GM23338 (cell line): Measurements from ENCODE around the gene PGBD5. TPM values are rescaled to one million over a fixed set of nuclear protein-coding genes. Genes with fewer than 3 reads are reported as not detected.

Experiments
- CREB1 ChIP-seq: fragments of 250-450 bp; sonication (Bioruptor Pico); IDR thresholded peaks from 2 replicates; pipeline ENCODE4 v1.5.0; 2020; ENCODE audit warnings: low read depth, mild to moderate bottlenecking, moderate library complexity
- CTCF ChIP-seq, 2 experiments: fragments of 200-600 bp in 1 of 2; sonication (generic) in 1 of 2; conservative IDR thresholded peaks; 2 replicates each; pipeline versions ENCODE4 v1.5.1 to v1.6.1; 2016 to 2017; ENCODE audit warnings: antibody characterized with exemption in 2 of 2, low read depth in 2 of 2, mild to moderate bottlenecking in 2 of 2, moderate library complexity in 1 of 2
- ETS1 ChIP-seq: IDR thresholded peaks from 2 replicates; pipeline ENCODE4 v1.6.1; 2016; ENCODE audit warnings: antibody characterized with exemption
- EZH2 ChIP-seq: fragments of 200-600 bp; sonication (generic); IDR thresholded peaks from one replicate; pipeline ENCODE4 v1.8.0; 2017; ENCODE audit warnings: antibody characterized with exemption, mild to moderate bottlenecking, low read depth; ENCODE audit not compliant: unreplicated experiment
- EZH2phosphoT487 ChIP-seq: fragments of 200-600 bp; sonication (generic); IDR thresholded peaks from one replicate; pipeline ENCODE4 v1.8.1; 2018; ENCODE audit warnings: antibody characterized with exemption; ENCODE audit not compliant: unreplicated experiment
- JUNB ChIP-seq: IDR thresholded peaks from one replicate; pipeline ENCODE4 v1.6.1; 2016; ENCODE audit warnings: antibody characterized with exemption; ENCODE audit not compliant: unreplicated experiment
- NANOG ChIP-seq: IDR thresholded peaks from 2 replicates; pipeline ENCODE4 v1.6.1; 2016; ENCODE audit warnings: antibody characterized with exemption, borderline replicate concordance
- POLR2AphosphoS5 ChIP-seq: IDR thresholded peaks from 2 replicates; pipeline ENCODE4 v1.6.1; 2016; ENCODE audit warnings: antibody characterized with exemption, low read depth
- STAT1 ChIP-seq: IDR thresholded peaks from one replicate; pipeline ENCODE4 v1.6.1; 2016; ENCODE audit warnings: antibody characterized with exemption; ENCODE audit not compliant: unreplicated experiment
- ZNF114 ChIP-seq: fragments of 250-450 bp; sonication (Bioruptor Pico); IDR thresholded peaks from 2 replicates; pipeline ENCODE4 v1.5.0; 2020; ENCODE audit warnings: mild to moderate bottlenecking, moderate library complexity
- ZNF331 ChIP-seq: fragments of 250-450 bp; sonication (Bioruptor Pico); IDR thresholded peaks from 2 replicates; pipeline ENCODE4 v1.5.0; 2020; ENCODE audit warnings: low read depth, mild to moderate bottlenecking, moderate library complexity
- ZNF462 ChIP-seq: fragments of 250-450 bp; sonication (Bioruptor Pico); IDR thresholded peaks from 2 replicates; pipeline ENCODE4 v1.5.0; 2020; ENCODE audit warnings: mild to moderate bottlenecking, moderate library complexity
- polyA plus RNA-seq: library from polyadenylated mRNA; unstranded; fragments of >200 nt; fragmentation: Nextera tagmentation; extraction: Ambion mirVana; gene quantifications from 2 replicates; pipeline ENCODE4 v1.2.1, GENCODE V29; 2016
- total RNA-seq: library from RNA; depleted of rRNA; stranded (reverse); fragments of >200 nt; shearing (Covaris generic); gene quantifications from 2 replicates; pipeline ENCODE4 v1.2.3, GENCODE V29; 2014

Gene PGBD5
- total and polyA plus RNA-seq, 2 experiments from 2014 or later = 3.4 to 16.6 TPM

- TF ChIP-seq ZNF462 = no peak
- no peak for TF ChIP-seq CTCF (conservative IDR thresholded peaks at IDR 0.05; ENCODE audit: low read depth in 2 of 2)
- TF ChIP-seq EZH2 = no peak
- no peak for TF ChIP-seq STAT1
- no peak for TF ChIP-seq CREB1 (CRISPR knock-in tag)
- no peak for TF ChIP-seq ZNF331
- no peak for TF ChIP-seq JUNB
- TF ChIP-seq POLR2AphosphoS5 = no peak
- no peak for TF ChIP-seq ZNF114 (CRISPR knock-in tag)
- no peak for TF ChIP-seq NANOG
- TF ChIP-seq EZH2phosphoT487 = no peak
- no peak for TF ChIP-seq ETS1
Observed at GRCh38 chr1:230393722-230394121, 32.4 kb downstream of the PGBD5 start (continued).
